HG03060 (cell line): ENCODE measurements around the gene SERHL2.
"Not testable (repeated sequence)": the region's sequence is repeated elsewhere in the genome, so short reads cannot be mapped to it uniquely, and the experiment has no call there.

Source experiments
- ATAC-seq: cut with Tn5 transposase; IDR thresholded peaks from one replicate; pipeline ENCODE4 v1.9.1; 2021; ENCODE audit warnings: low read depth, moderate number of reproducible peaks; ENCODE audit not compliant: unreplicated experiment

The SERHL2 gene

GRCh38 chr22:42535082-42535731 lies 18.5 kb upstream of the SERHL2 start:
- not testable (repeated sequence) for ATAC-seq

- ATAC-seq, result no peak
These were observed 17.6 kb upstream of the SERHL2 start for GRCh38 chr22:42536166-42536565.

DNA sequence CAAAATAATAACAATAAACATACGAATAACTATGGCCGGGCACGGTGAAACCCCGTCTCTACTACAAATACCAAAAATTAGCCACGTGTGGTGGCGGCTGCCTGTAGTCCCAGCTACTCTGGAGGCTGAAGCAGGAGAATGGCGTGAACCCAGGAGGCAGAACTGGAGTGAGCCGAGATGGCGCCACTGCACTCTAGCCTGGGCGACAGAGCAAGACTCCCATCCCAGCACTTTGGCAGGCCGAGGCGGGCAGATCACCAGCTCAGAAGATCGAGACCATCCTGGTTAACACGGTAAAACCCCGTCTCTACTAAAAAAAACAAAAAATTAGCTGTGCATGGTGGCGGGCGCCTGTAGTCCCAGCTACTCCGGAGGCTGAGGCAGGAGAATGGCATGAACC lies 17.1 kb upstream of the SERHL2 start:
- ATAC-seq, result not testable (repeated sequence)

DNA sequence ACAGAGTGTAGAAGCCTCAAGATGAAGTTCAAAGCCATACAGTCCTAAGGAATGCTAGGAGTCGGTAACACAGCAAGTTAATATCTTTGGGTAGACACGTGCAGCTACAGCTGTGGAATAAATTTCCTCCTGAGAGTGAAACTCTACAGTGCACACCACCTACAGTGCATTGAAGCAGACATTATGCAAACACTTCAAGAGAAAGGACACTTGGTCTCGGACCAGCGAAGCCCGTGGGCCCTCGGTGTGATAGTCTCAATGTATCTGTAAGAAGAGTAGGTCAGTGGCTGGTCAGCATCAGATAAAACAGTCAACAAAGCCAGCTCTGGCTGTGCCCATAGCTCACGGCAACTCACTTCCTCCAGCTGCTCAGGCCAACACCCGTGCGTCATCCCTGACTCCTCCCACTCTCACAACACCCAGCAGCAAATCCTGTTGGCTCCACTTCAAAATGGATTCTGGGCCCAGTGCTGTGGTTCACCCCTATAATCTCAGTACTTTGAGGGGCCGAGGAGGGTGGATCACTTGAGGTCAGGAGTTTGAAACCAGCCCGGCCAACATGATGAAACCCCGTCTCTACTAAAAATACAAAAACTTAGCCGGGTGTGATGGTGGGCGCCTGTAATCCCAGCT lies 16.4 kb upstream of the SERHL2 start:
- not testable (repeated sequence) for ATAC-seq

DNA sequence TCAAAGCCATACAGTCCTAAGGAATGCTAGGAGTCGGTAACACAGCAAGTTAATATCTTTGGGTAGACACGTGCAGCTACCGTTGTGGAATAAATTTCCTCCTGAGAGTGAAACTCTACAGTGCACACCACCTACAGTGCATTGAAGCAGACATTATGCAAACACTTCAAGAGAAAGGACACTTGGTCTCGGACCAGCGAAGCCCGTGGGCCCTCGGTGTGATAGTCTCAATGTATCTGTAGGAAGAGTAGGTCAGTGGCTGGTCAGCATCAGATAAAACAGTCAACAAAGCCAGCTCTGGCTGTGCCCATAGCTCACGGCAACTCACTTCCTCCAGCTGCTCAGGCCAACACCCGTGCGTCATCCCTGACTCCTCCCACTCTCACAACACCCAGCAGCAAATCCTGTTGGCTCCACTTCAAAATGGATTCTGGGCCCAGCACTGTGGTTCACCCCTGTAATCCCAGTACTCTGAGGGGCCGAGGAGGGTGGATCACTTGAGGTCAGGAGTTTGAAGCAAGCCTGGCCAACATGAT lies 14.5 kb upstream of the SERHL2 start:
- ATAC-seq, result not testable (repeated sequence)

- no peak for ATAC-seq
These were observed 9.1 kb upstream of the SERHL2 start for GRCh38 chr22:42544686-42545085.

GRCh38 chr22:42547562-42547961 lies 6.2 kb upstream of the SERHL2 start:
- ATAC-seq, result no peak

GRCh38 chr22:42548126-42548525 lies 5.6 kb upstream of the SERHL2 start:
- ATAC-seq, result not testable (repeated sequence)

DNA sequence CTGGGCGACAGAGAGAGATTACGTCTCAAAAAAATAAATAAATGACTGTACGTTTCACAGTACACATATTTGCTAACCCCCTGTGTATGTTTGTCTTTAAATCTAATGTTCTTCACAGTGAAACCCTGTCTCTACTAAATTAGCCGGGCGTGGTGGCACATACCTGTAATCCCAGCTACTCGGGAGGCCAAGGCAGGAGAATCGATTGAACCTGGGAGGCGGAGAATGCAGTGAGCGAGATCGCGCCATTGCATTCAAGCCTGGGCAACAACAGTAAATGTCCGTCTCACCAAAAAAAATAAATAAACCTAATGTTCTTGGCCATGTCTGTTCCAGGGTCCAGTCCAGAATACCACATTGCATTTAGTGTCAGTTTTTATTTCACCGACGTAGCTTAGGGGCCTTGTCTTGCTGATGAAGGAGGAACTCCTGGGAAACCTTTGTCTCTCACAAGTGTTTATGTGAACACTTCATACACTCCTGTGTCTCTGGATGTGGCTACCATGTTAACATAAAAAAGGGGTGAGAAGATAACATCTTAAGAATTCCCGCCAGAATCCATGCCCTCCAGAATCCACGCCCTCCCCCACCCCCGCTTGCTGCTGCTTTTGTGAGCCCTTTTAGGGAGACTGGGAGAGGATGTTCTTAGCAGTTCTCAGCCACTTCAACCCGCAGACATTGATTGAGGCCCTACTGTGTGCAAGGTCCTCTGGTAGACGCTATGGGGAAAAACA lies 5.0 kb upstream of the SERHL2 start:
- no peak for ATAC-seq

DNA sequence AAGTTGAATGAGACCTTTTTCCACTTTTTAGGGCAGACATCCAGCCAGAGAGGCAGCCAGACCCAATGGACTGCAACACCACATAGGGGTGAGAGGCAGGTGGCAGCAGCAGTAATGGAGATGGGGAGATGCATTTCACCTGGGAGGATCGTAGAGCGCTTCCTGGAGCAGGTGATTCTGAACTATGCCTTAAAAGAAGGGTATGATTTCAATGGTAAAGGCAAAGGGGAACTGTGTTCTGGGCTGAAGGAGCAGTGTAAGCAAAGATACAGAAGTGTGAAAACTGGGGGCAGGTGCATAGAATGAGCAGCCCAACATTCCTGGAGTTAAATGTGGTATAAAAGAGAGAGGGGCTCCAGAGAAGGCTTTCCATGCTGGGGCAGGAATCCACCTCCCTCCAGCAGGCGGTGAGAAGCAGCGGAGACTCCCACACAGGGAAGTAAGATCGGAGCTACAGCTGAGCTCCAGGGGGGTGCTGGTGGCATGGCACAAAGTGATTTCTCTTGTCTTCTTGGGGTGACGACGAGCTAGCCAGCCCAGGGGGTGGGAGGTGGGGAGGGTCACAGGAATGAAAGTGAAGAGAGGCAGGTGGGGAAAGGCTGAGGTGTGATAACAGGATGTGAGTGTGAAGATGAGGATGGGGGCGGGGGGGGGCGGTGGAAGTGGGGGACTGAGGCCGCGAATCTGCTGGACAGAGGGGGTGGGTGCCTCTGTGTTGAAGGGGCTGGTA lies 4.3 kb upstream of the SERHL2 start:
- ATAC-seq, result no peak

- ATAC-seq, result not testable (repeated sequence)
These were observed 1.5 kb upstream of the SERHL2 start for GRCh38 chr22:42552294-42552647.

DNA sequence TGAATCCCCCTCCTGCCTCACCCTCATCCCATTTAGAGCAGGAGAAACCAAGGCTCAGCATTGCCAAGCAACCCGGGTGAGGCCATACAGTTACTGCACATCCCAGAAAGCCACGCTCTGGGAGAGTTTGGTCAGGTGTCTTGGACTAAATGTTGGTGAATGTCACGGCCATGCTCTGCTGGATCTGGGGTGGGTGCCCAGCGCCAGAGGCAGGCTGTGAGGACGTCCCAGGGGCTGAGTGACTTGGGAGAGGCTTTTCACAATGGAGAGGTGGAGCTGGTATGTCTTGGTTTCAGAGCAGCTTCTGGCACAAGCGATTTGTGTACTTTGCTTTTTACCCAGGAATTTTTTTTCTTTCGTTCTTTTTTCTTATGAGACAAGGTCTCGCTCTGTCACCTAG lies 6.6 kb downstream of the SERHL2 start:
- no peak for ATAC-seq

- ATAC-seq, result no peak
These were observed 7.0 kb downstream of the SERHL2 start for GRCh38 chr22:42560781-42561180.

DNA sequence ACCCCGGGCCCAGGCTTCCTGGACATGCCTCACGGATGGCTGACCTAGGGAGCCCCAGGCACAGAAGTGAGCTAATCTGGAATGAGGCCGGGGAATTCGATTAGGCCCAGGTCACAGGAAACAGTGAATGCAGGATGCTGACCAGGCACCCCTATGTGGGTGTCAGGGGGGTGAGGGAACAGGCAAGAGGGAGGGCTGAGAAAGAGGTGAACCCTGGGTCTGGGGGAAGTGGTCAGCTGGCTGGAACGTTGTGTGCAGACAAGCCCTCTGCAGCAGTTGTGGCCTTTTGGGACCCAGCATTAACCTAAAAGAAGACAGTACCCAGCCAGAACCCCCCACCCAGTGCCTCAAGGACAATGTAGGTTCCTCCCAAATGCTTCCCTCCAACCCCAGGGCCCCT lies 8.1 kb downstream of the SERHL2 start:
- no peak for ATAC-seq

- ATAC-seq, result no peak
These were observed 8.5 kb downstream of the SERHL2 start for GRCh38 chr22:42562279-42562678.

DNA sequence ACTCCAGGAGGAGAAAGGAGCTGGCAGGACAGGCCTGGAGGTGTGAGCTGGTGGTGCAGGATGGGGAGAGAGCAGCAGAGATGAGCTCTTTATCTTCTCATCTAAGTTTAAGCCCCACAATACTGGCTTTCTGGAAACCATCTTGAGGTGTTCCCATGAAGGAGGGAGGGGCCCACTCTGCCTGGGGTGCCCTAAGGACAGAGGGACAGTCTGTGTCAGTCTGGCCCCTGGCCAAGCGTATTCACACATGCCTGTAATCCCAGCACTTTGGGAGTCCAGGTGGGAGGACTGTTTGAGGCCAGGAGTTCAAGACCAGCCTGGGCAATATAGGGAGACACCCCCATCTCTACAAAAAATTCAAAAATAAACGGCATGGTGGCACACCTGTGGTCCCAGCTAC lies 8.9 kb downstream of the SERHL2 start:
- ATAC-seq, result no peak

- ATAC-seq, result not testable (repeated sequence)
These were observed 10.2 kb downstream of the SERHL2 start for GRCh38 chr22:42563943-42564342.

DNA sequence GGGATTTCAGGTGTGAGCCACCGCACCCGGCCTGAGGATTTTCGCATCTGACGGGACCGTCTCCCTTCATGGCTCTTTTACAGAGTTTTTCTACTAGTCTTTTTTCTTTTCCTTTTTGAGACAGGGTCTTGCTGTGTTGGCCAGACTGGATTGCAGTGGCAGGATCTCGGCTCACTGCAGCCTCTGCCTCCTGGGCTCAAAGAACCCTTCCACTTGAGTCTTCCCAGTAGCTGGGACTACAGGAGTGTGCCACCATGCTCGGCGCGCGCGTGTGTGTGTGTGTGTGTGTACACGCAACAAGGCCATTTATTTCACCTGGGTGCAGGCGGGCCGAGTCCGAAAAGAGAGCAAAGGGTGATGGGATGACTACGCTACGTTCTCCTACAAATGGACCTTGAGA lies 10.9 kb downstream of the SERHL2 start:
- ATAC-seq, result no peak

GRCh38 chr22:42565956-42566355 lies 12.2 kb downstream of the SERHL2 start:
- ATAC-seq, result no peak

GRCh38 chr22:42567950-42568349 lies 14.2 kb downstream of the SERHL2 start:
- ATAC-seq, result not testable (repeated sequence)

DNA sequence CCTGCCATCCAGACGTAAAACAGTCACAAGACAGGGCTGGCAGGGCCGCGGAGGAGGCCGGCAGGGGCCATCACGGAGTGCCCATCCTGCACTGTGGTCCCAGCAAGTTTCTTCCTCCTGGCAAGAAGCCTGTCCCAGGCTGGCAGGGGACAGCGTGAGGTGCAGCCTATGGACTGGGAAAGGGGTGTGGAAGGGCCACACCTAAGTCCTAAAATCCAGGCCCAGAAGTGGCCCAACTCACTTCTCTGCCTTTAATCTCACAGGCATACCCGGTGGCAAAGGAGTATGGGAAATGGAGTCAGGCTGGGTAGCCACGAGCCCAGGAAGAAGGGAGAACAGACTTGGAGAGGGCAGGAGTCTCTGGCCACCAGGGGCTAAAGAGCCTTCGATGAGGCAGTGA lies 16.8 kb downstream of the SERHL2 start:
- ATAC-seq, result not testable (repeated sequence)
